ENCODE measurements around the gene SYNJ2. TPM values are rescaled to one million over a fixed set of nuclear protein-coding genes. Genes with fewer than 3 reads are reported as not detected.
A peak's percentile ranks its signal among the peaks of the same experiment; 100 is the strongest.

The SYNJ2 gene
- polyA plus RNA-seq, 2 of the 4 experiments (the other 2 are of a cell fraction), result 22.3 to 26.5 TPM

GRCh38 chr6:158057213-158057987 lies 75.7 kb downstream of the SYNJ2 start (continued):
- TF ChIP-seq POLR2A (IDR thresholded peaks at IDR 0.05; ENCODE audit: low read length), result no peak
- TF ChIP-seq HES2 (IDR thresholded peaks at IDR 0.05), result no peak
- TF ChIP-seq, protein P1, sequence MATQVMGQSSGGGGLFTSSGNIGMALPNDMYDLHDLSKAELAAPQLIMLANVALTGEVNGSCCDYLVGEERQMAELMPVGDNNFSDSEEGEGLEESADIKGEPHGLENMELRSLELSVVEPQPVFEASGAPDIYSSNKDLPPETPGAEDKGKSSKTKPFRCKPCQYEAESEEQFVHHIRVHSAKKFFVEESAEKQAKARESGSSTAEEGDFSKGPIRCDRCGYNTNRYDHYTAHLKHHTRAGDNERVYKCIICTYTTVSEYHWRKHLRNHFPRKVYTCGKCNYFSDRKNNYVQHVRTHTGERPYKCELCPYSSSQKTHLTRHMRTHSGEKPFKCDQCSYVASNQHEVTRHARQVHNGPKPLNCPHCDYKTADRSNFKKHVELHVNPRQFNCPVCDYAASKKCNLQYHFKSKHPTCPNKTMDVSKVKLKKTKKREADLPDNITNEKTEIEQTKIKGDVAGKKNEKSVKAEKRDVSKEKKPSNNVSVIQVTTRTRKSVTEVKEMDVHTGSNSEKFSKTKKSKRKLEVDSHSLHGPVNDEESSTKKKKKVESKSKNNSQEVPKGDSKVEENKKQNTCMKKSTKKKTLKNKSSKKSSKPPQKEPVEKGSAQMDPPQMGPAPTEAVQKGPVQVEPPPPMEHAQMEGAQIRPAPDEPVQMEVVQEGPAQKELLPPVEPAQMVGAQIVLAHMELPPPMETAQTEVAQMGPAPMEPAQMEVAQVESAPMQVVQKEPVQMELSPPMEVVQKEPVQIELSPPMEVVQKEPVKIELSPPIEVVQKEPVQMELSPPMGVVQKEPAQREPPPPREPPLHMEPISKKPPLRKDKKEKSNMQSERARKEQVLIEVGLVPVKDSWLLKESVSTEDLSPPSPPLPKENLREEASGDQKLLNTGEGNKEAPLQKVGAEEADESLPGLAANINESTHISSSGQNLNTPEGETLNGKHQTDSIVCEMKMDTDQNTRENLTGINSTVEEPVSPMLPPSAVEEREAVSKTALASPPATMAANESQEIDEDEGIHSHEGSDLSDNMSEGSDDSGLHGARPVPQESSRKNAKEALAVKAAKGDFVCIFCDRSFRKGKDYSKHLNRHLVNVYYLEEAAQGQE (IDR thresholded peaks at IDR 0.05), result no peak
- no peak for TF ChIP-seq POLR2AphosphoS2 (conservative IDR thresholded peaks at IDR 0.05; ENCODE audit: low read length)
- TF ChIP-seq, protein P2, sequence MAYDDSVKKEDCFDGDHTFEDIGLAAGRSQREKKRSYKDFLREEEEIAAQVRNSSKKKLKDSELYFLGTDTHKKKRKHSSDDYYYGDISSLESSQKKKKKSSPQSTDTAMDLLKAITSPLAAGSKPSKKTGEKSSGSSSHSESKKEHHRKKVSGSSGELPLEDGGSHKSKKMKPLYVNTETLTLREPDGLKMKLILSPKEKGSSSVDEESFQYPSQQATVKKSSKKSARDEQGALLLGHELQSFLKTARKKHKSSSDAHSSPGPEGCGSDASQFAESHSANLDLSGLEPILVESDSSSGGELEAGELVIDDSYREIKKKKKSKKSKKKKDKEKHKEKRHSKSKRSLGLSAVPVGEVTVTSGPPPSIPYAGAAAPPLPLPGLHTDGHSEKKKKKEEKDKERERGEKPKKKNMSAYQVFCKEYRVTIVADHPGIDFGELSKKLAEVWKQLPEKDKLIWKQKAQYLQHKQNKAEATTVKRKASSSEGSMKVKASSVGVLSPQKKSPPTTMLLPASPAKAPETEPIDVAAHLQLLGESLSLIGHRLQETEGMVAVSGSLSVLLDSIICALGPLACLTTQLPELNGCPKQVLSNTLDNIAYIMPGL (CRISPR knock-in tag; IDR thresholded peaks at IDR 0.05; ENCODE audit: borderline replicate concordance), result no peak
- TF ChIP-seq KDM1A (IDR thresholded peaks at IDR 0.05; ENCODE audit: low read depth), result no peak
- peak; percentile 47; the same call in 1 of the 2 replicates for TF ChIP-seq FOSB (CRISPR knock-in tag; IDR thresholded peaks at IDR 0.05)
- no peak for TF ChIP-seq ESRRA (IDR thresholded peaks at IDR 0.05; ENCODE audit: borderline replicate concordance, low read length)
- TF ChIP-seq BCL3 (IDR thresholded peaks at IDR 0.05), result no peak
- TF ChIP-seq USF2 (IDR thresholded peaks at IDR 0.05), result no peak
- TF ChIP-seq, protein P3, sequence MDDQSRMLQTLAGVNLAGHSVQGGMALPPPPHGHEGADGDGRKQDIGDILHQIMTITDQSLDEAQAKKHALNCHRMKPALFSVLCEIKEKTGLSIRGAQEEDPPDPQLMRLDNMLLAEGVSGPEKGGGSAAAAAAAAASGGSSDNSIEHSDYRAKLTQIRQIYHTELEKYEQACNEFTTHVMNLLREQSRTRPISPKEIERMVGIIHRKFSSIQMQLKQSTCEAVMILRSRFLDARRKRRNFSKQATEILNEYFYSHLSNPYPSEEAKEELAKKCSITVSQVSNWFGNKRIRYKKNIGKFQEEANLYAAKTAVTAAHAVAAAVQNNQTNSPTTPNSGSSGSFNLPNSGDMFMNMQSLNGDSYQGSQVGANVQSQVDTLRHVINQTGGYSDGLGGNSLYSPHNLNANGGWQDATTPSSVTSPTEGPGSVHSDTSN (IDR thresholded peaks at IDR 0.05), result no peak
- TF ChIP-seq NFE2L2 (conservative IDR thresholded peaks at IDR 0.05; ENCODE audit: low read length), result no peak
- no peak for TF ChIP-seq EHMT2 (IDR thresholded peaks at IDR 0.05; ENCODE audit: low read depth)
- TF ChIP-seq EP300 (IDR thresholded peaks at IDR 0.05), result no peak; a peak in 2 of 5 replicates
- TF ChIP-seq SREBF2 (IDR thresholded peaks at IDR 0.05), result no peak
- TF ChIP-seq MAFK (IDR thresholded peaks at IDR 0.05; ENCODE audit: partially characterized antibody), result no peak
- no peak for TF ChIP-seq RAD21 (conservative IDR thresholded peaks at IDR 0.05 in 1 of 2, IDR thresholded peaks at IDR 0.05 in 1 of 2)
- no peak for TF ChIP-seq ZFP36 (IDR thresholded peaks at IDR 0.05; ENCODE audit: borderline replicate concordance, partially characterized antibody)
- no peak; the same call in 2 of the 3 replicates for TF ChIP-seq SMC3 (IDR thresholded peaks at IDR 0.05)
- TF ChIP-seq RNF2 (IDR thresholded peaks at IDR 0.05; ENCODE audit: borderline replicate concordance, low read depth), result no peak
- TF ChIP-seq ATOH8 (CRISPR knock-in tag; IDR thresholded peaks at IDR 0.05; ENCODE audit: low read depth), result peak; percentile 97
- TF ChIP-seq MYC (IDR thresholded peaks at IDR 0.05; ENCODE audit: borderline replicate concordance, low read length), result no peak
- no peak for TF ChIP-seq PHF8 (IDR thresholded peaks at IDR 0.05; ENCODE audit: borderline replicate concordance, low read depth)
- no peak for TF ChIP-seq ZC3H11A (IDR thresholded peaks at IDR 0.05)
- peak; percentile 92 for TF ChIP-seq MAX (IDR thresholded peaks at IDR 0.05)
- no peak for TF ChIP-seq RFX5 (IDR thresholded peaks at IDR 0.05)
- no peak for TF ChIP-seq MAZ (IDR thresholded peaks at IDR 0.05; ENCODE audit: borderline replicate concordance, low read depth, low read length)
- no peak for TF ChIP-seq HDAC2 (IDR thresholded peaks at IDR 0.05)
- TF ChIP-seq NPAS2 (CRISPR knock-in tag; IDR thresholded peaks at IDR 0.05; ENCODE audit: borderline replicate concordance), result no peak
- no peak for TF ChIP-seq TFCP2L1 (CRISPR knock-in tag; IDR thresholded peaks at IDR 0.05)
- TF ChIP-seq ELK1 (IDR thresholded peaks at IDR 0.05; ENCODE audit: low read depth, low read length), result no peak
